Measurements from ENCODE around the gene CLDN22. TPM values are rescaled to one million over a fixed set of nuclear protein-coding genes. Genes with fewer than 3 reads are reported as not detected.

Gene CLDN22
- total RNA-seq, 2 experiments from 2014 or later: not detected

GRCh38 chr4:183304067-183304466, 16.0 kb downstream of the CLDN22 start:
- Mint-ChIP-seq H3K4me3 (no peak overlapping the region), H3K36me3 (ENCODE audit: low read depth) (no peaks in the 10 kb centered on the region), H3K27me3 (ENCODE audit: low read depth) (no peaks in the 10 kb centered on the region), H3K4me1 (ENCODE audit: low read depth) (no peaks in the 10 kb centered on the region), H3K27ac (no peak overlapping the region), H3K9me3 (no peaks in the 10 kb centered on the region)
- CTCF ChIA-PET: no interaction called here
- DNase-seq: no peak
- intact Hi-C loops (cut with micrococcal nuclease): no loop called here

GRCh38 chr4:183303301-183303700, 16.8 kb downstream of the CLDN22 start:
- Mint-ChIP-seq H3K9me3 (no peaks in the 10 kb centered on the region), H3K4me1 (ENCODE audit: low read depth) (no peaks in the 10 kb centered on the region), H3K27me3 (ENCODE audit: low read depth) (no peaks in the 10 kb centered on the region), H3K4me3 (no peak overlapping the region), H3K27ac (no peak overlapping the region), H3K36me3 (ENCODE audit: low read depth) (no peaks in the 10 kb centered on the region)
- no peak for DNase-seq
- CTCF ChIA-PET: no interaction called here
- intact Hi-C loops (cut with micrococcal nuclease): no loop called here

GRCh38 chr4:183300655-183301054, 19.4 kb downstream of the CLDN22 start:
- H3K27ac Mint-ChIP-seq: no peak overlapping the region
- CTCF ChIA-PET: no interaction called here
- no peaks in the 10 kb centered on the region for H3K27me3 Mint-ChIP-seq (ENCODE audit: low read depth)
- DNase-seq: no peak
- no peaks in the 10 kb centered on the region for H3K9me3 Mint-ChIP-seq
- H3K4me1 Mint-ChIP-seq (ENCODE audit: low read depth): no peaks in the 10 kb centered on the region
- H3K4me3 Mint-ChIP-seq: no peak overlapping the region
- peaks cover 2% of the 10 kb centered on the region for H3K36me3 Mint-ChIP-seq (ENCODE audit: low read depth)
- intact Hi-C loops (cut with micrococcal nuclease): no loop called here

- Mint-ChIP-seq H3K4me1 (ENCODE audit: low read depth) (no peaks in the 10 kb centered on the region), H3K27me3 (ENCODE audit: low read depth) (no peaks in the 10 kb centered on the region), H3K9me3 (no peaks in the 10 kb centered on the region), H3K36me3 (ENCODE audit: low read depth) (peaks cover 2% of the 10 kb centered on the region), H3K4me3 (no peak overlapping the region), H3K27ac (no peak overlapping the region)
- DNase-seq: no peak
- intact Hi-C loops (cut with micrococcal nuclease): no loop called here
- CTCF ChIA-PET: no interaction called here
Measured at GRCh38 chr4:183300070-183300469, 20.0 kb downstream of the CLDN22 start.

DNA sequence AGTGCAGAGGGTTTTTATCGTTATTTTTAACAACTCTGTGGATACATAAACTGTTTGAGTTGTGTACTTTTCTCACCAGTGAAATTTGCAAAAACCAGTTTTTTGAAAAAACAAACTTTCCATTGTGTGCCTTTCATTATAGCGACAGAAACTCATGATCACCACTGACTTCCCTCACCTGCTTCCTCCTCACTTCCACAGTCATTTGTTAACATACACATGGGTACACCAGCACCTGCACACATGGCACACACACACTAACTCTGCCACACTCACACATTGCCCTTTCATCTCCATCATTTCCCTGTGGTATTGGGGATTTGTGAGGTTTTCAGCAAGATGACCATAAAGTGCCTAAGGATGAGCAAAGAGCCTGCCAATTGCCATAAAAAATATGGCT, 20.6 kb downstream of the CLDN22 start:
- no peaks in the 10 kb centered on the region for H3K4me1 Mint-ChIP-seq (ENCODE audit: low read depth)
- intact Hi-C loops (cut with micrococcal nuclease): no loop called here
- H3K4me3 Mint-ChIP-seq: no peak overlapping the region
- H3K27ac Mint-ChIP-seq: no peak overlapping the region
- CTCF ChIA-PET: no interaction called here
- DNase-seq: no peak
- H3K36me3 Mint-ChIP-seq (ENCODE audit: low read depth): peaks cover 2% of the 10 kb centered on the region
- H3K9me3 Mint-ChIP-seq: no peaks in the 10 kb centered on the region
- H3K27me3 Mint-ChIP-seq (ENCODE audit: low read depth): no peaks in the 10 kb centered on the region

DNA sequence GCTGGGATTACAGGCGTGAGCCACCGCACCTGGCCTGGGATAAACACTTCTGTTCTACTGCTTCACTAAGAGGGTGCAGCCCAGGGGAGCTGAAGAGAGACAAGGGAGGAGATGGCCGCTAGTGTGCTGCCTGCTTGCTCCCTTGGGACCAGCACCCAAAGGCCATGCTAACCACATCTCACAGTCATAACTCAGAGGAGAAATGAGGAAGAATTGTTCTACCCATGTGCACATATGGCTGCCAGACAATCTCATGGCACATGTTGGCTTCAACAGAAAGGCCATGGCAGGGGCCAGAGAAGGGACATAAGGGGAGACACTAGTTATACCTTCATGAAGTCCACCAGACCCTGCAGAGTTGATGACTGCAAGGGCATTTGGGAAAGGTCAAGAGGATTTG, 22.4 kb downstream of the CLDN22 start:
- CTCF ChIA-PET: no interaction called here
- intact Hi-C loops (cut with micrococcal nuclease): no loop called here

DNA sequence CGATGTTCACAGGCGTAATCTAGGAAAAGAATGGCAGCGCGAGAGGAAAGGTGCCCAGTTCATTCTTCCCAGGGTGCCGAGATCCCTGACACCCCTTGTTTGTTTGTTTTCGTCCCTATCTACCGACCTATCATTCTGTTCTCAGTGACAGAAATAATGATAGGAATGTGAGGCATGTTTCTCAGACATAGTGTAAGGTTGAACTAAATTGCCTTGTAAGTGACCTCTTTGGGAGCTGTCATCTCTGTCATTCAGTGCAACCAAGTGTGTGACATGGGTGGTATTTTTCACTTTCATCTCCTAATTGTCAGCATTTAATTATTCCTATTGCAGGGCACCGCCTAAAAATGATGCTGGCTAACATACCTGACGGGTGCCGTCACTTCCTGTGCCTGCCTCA, 24.4 kb downstream of the CLDN22 start:
- CTCF ChIA-PET: no interaction called here
- H3K4me1 Mint-ChIP-seq (ENCODE audit: low read depth): no peaks in the 10 kb centered on the region
- H3K27me3 Mint-ChIP-seq (ENCODE audit: low read depth): no peaks in the 10 kb centered on the region
- H3K36me3 Mint-ChIP-seq (ENCODE audit: low read depth): peaks cover 2% of the 10 kb centered on the region
- H3K27ac Mint-ChIP-seq: no peak overlapping the region
- H3K9me3 Mint-ChIP-seq: no peaks in the 10 kb centered on the region
- DNase-seq: no peak
- intact Hi-C loops (cut with micrococcal nuclease): no loop called here
- H3K4me3 Mint-ChIP-seq: no peak overlapping the region

More for the DNA sequence above, 22.4 kb downstream of the CLDN22 start:
- H3K27ac Mint-ChIP-seq: no peak overlapping the region
- no peak for DNase-seq
- H3K4me1 Mint-ChIP-seq (ENCODE audit: low read depth): no peaks in the 10 kb centered on the region
- no peak overlapping the region for H3K4me3 Mint-ChIP-seq
- no peaks in the 10 kb centered on the region for H3K27me3 Mint-ChIP-seq (ENCODE audit: low read depth)
- H3K36me3 Mint-ChIP-seq (ENCODE audit: low read depth): peaks cover 2% of the 10 kb centered on the region
- H3K9me3 Mint-ChIP-seq: no peaks in the 10 kb centered on the region

- Mint-ChIP-seq H3K27ac (no peak overlapping the region), H3K27me3 (ENCODE audit: low read depth) (no peaks in the 10 kb centered on the region), H3K4me1 (ENCODE audit: low read depth) (no peaks in the 10 kb centered on the region), H3K36me3 (ENCODE audit: low read depth) (peaks cover 7% of the 10 kb centered on the region), H3K4me3 (no peak overlapping the region), H3K9me3 (no peaks in the 10 kb centered on the region)
- CTCF ChIA-PET: interaction anchor here (2.8 kb wide), 1 partner anchor 29 kb away, joined by 8 read pairs; no protein-coding TSS in a partner anchor
- no peak for DNase-seq
- intact Hi-C loops (cut with micrococcal nuclease): no loop called here
Measured at GRCh38 chr4:183291070-183291469, 29.0 kb downstream of the CLDN22 start.

GRCh38 chr4:183289688-183290087, 30.4 kb downstream of the CLDN22 start:
- intact Hi-C loops (cut with micrococcal nuclease): loop anchor here (2.0 kb wide), 1 partner anchor 109 kb away; no protein-coding TSS in a partner anchor
- Mint-ChIP-seq H3K36me3 (ENCODE audit: low read depth) (peaks cover 8% of the 10 kb centered on the region), H3K27ac (no peak overlapping the region), H3K4me3 (no peak overlapping the region), H3K27me3 (ENCODE audit: low read depth) (no peaks in the 10 kb centered on the region), H3K9me3 (no peaks in the 10 kb centered on the region), H3K4me1 (ENCODE audit: low read depth) (no peaks in the 10 kb centered on the region)
- CTCF ChIA-PET: interaction anchor here (2.8 kb wide), 1 partner anchor 28 kb away, joined by 8 read pairs; no protein-coding TSS in a partner anchor
- DNase-seq: no peak

GRCh38 chr4:183288955-183289354, 31.1 kb downstream of the CLDN22 start:
- H3K4me1 Mint-ChIP-seq (ENCODE audit: low read depth): no peaks in the 10 kb centered on the region
- intact Hi-C loops (cut with micrococcal nuclease): loop anchor here (2.0 kb wide), 1 partner anchor 110 kb away; no protein-coding TSS in a partner anchor
- CTCF ChIA-PET: no interaction called here
- no peak for DNase-seq
- peaks cover 12% of the 10 kb centered on the region for H3K36me3 Mint-ChIP-seq (ENCODE audit: low read depth)
- H3K9me3 Mint-ChIP-seq: no peaks in the 10 kb centered on the region
- H3K4me3 Mint-ChIP-seq: no peak overlapping the region
- H3K27ac Mint-ChIP-seq: no peak overlapping the region
- H3K27me3 Mint-ChIP-seq (ENCODE audit: low read depth): no peaks in the 10 kb centered on the region

- DNase-seq: no peak
- H3K4me3 Mint-ChIP-seq: no peak overlapping the region
- no peaks in the 10 kb centered on the region for H3K9me3 Mint-ChIP-seq
- H3K4me1 Mint-ChIP-seq (ENCODE audit: low read depth): no peaks in the 10 kb centered on the region
- H3K27ac Mint-ChIP-seq: no peak overlapping the region
- H3K36me3 Mint-ChIP-seq (ENCODE audit: low read depth): peaks cover 12% of the 10 kb centered on the region
- H3K27me3 Mint-ChIP-seq (ENCODE audit: low read depth): no peaks in the 10 kb centered on the region
- intact Hi-C loops (cut with micrococcal nuclease): loop anchor here (2.0 kb wide), 1 partner anchor 111 kb away; no protein-coding TSS in a partner anchor
- CTCF ChIA-PET: no interaction called here
Measured at GRCh38 chr4:183287677-183288076, 32.4 kb downstream of the CLDN22 start.

GRCh38 chr4:183287309-183287659, 32.8 kb downstream of the CLDN22 start:
- Mint-ChIP-seq H3K9me3 (no peaks in the 10 kb centered on the region), H3K4me1 (ENCODE audit: low read depth) (no peaks in the 10 kb centered on the region), H3K4me3 (no peak overlapping the region), H3K36me3 (ENCODE audit: low read depth) (peaks cover 12% of the 10 kb centered on the region), H3K27me3 (ENCODE audit: low read depth) (no peaks in the 10 kb centered on the region), H3K27ac (no peak overlapping the region)
- intact Hi-C loops (cut with micrococcal nuclease): no loop called here
- DNase-seq: no peak
- CTCF ChIA-PET: interaction anchor here (0.5 kb wide), 1 partner anchor 93 kb away, joined by 5 read pairs; no protein-coding TSS in a partner anchor

DNA sequence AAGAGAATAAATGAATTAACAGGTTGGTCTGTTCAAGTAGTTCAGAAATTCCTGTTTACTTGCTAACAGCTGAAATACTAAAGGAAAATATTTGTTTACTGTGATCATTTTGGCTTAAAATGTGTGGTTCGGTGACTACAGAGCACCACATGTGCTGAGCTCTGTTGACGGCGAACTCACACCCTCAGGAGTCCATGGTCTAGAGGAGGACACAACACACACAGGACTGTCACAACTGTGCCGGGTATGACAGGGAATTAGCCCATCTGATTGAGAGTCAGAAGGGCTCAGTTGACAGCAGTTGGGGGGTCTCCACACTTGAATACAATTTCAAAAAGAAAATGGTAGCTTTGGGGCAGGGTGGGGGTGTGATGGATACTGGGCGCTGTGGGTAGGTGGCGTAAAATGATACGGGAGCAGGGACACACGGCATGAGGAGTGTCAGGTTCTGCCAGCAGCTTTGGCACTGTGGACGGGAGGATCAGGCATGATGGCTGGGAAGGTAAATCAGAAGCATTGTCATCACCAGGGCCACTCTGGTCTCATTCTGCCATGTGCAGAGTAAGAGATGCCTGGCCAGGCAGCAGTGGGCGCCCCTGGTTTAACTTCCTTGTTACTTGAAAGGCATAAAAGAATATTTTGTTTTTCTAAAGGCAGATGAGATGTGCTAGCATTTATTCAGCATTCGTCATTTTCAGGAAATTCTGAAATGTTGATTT, 33.3 kb downstream of the CLDN22 start:
- CTCF ChIA-PET: interaction anchor here (0.5 kb wide), 1 partner anchor 94 kb away, joined by 5 read pairs; no protein-coding TSS in a partner anchor
- peaks cover 12% of the 10 kb centered on the region for H3K36me3 Mint-ChIP-seq (ENCODE audit: low read depth)
- intact Hi-C loops (cut with micrococcal nuclease): no loop called here
- H3K27ac Mint-ChIP-seq: no peak overlapping the region
- H3K9me3 Mint-ChIP-seq: no peaks in the 10 kb centered on the region
- no peak for DNase-seq
- no peaks in the 10 kb centered on the region for H3K4me1 Mint-ChIP-seq (ENCODE audit: low read depth)
- no peak overlapping the region for H3K4me3 Mint-ChIP-seq
- no peaks in the 10 kb centered on the region for H3K27me3 Mint-ChIP-seq (ENCODE audit: low read depth)

Measured in activated naive CD4-positive, alpha-beta T cell treated with anti-CD3 and anti-CD28 coated beads for 36 hours (primary cell).